GM19328 (cell line): Measurements from ENCODE around the gene NUP153.

Source experiments
- ATAC-seq: cut with Tn5 transposase; IDR thresholded peaks from one replicate; pipeline ENCODE4 v1.9.1; 2021; ENCODE audit warnings: mild to moderate bottlenecking, moderate library complexity; ENCODE audit not compliant: unreplicated experiment

Gene NUP153

GRCh38 chr6:17565399-17565798, 141.3 kb downstream of the NUP153 start:
- no peak for ATAC-seq
